Measurements from ENCODE around the gene HIF1A.
"Not testable (repeated sequence)": the region's sequence is repeated elsewhere in the genome, so short reads cannot be mapped to it uniquely, and the experiment has no call there.

Gene HIF1A

GRCh38 chr14:61708693-61709092, 13.4 kb downstream of the HIF1A start:
- not testable (repeated sequence) for DNase-seq (ENCODE audit: low read depth)

GRCh38 chr14:61710853-61711817, 15.8 kb downstream of the HIF1A start:
- DNase-seq (ENCODE audit: low read depth): no peak

- no peak for DNase-seq (ENCODE audit: low read depth)
Measured at GRCh38 chr14:61712137-61712536, 16.8 kb downstream of the HIF1A start.

- no peak for DNase-seq (ENCODE audit: low read depth)
Measured at GRCh38 chr14:61713724-61714437, 18.6 kb downstream of the HIF1A start.

- DNase-seq (ENCODE audit: low read depth): no peak
Measured at GRCh38 chr14:61716956-61717355, 21.6 kb downstream of the HIF1A start.

- no peak for DNase-seq (ENCODE audit: low read depth)
Measured at GRCh38 chr14:61718039-61718438, 22.7 kb downstream of the HIF1A start.

- DNase-seq (ENCODE audit: low read depth): no peak
Measured at GRCh38 chr14:61719344-61720293, 24.3 kb downstream of the HIF1A start.

GRCh38 chr14:61720294-61720661, 25.0 kb downstream of the HIF1A start:
- DNase-seq (ENCODE audit: low read depth): no peak

GRCh38 chr14:61720741-61721140, 25.4 kb downstream of the HIF1A start:
- DNase-seq (ENCODE audit: low read depth): no peak

GRCh38 chr14:61724133-61724532, 28.8 kb downstream of the HIF1A start:
- no peak for DNase-seq (ENCODE audit: low read depth)

- no peak for DNase-seq (ENCODE audit: low read depth)
Measured at GRCh38 chr14:61726778-61727658, 31.7 kb downstream of the HIF1A start.

- DNase-seq (ENCODE audit: low read depth): no peak
Measured at GRCh38 chr14:61730756-61731373, 35.6 kb downstream of the HIF1A start.

- no peak for DNase-seq (ENCODE audit: low read depth)
Measured at GRCh38 chr14:61733972-61734371, 38.7 kb downstream of the HIF1A start.

- DNase-seq (ENCODE audit: low read depth): no peak
Measured at GRCh38 chr14:61736751-61737150, 41.4 kb downstream of the HIF1A start.

GRCh38 chr14:61737915-61738314, 42.6 kb downstream of the HIF1A start:
- DNase-seq (ENCODE audit: low read depth): no peak

GRCh38 chr14:61739133-61739532, 43.8 kb downstream of the HIF1A start:
- no peak for DNase-seq (ENCODE audit: low read depth)

GRCh38 chr14:61742371-61742770, 47.1 kb downstream of the HIF1A start:
- DNase-seq (ENCODE audit: low read depth): no peak

GRCh38 chr14:61744238-61744637, 48.9 kb downstream of the HIF1A start:
- no peak for DNase-seq (ENCODE audit: low read depth)

GRCh38 chr14:61746346-61746745, 51.0 kb downstream of the HIF1A start:
- not testable (repeated sequence) for DNase-seq (ENCODE audit: low read depth)

GRCh38 chr14:61746881-61747280, 51.6 kb downstream of the HIF1A start:
- DNase-seq (ENCODE audit: low read depth): no peak

GRCh38 chr14:61747342-61747741, 52.0 kb downstream of the HIF1A start:
- no peak for DNase-seq (ENCODE audit: low read depth)

Measured in GM04503 (cell line).